GM19468 (cell line): Measurements from ENCODE around the gene TEX261.
"Not testable (repeated sequence)": the region's sequence is repeated elsewhere in the genome, so short reads cannot be mapped to it uniquely, and the experiment has no call there.

ENCODE experiments used
- ATAC-seq: cut with Tn5 transposase; IDR thresholded peaks from one replicate; pipeline ENCODE4 v1.9.1; 2021; ENCODE audit warnings: mild to moderate bottlenecking, moderate library complexity, moderate number of reproducible peaks; ENCODE audit not compliant: unreplicated experiment; ENCODE audit errors: extremely low read depth

Gene TEX261

GRCh38 chr2:70994699-70995425 lies at the start of gene TEX261:
TSS of gene TEX261 (minus strand) at chr2:70994873. CDS start at chr2:70994757, 116 bp downstream.
- ATAC-seq, result peak; percentile 91

GRCh38 chr2:71043531-71044407 lies 49.1 kb upstream of the TEX261 start:
- no peak for ATAC-seq

GRCh38 chr2:71042287-71042686 lies 47.6 kb upstream of the TEX261 start:
- no peak for ATAC-seq

- ATAC-seq, result not testable (repeated sequence)
These were observed 41.6 kb upstream of the TEX261 start for GRCh38 chr2:71036296-71036695.

GRCh38 chr2:71023553-71024243 lies 29.0 kb upstream of the TEX261 start:
- ATAC-seq, result not testable (repeated sequence)

- ATAC-seq, result not testable (repeated sequence)
These were observed 26.7 kb upstream of the TEX261 start for GRCh38 chr2:71021394-71021793.

- ATAC-seq, result not testable (repeated sequence)
These were observed 25.3 kb upstream of the TEX261 start for GRCh38 chr2:71019989-71020388.

- no peak for ATAC-seq
These were observed 24.0 kb upstream of the TEX261 start for GRCh38 chr2:71018625-71019024.

GRCh38 chr2:71011786-71012185 lies 17.1 kb upstream of the TEX261 start:
- ATAC-seq, result not testable (repeated sequence)

GRCh38 chr2:71008342-71008741 lies 13.7 kb upstream of the TEX261 start:
- no peak for ATAC-seq

GRCh38 chr2:71006955-71007799 lies 12.5 kb upstream of the TEX261 start:
- ATAC-seq, result no peak

GRCh38 chr2:71006323-71006722 lies 11.7 kb upstream of the TEX261 start:
- ATAC-seq, result no peak

- ATAC-seq, result no peak
These were observed 10.9 kb upstream of the TEX261 start for GRCh38 chr2:71005271-71006202.

- no peak for ATAC-seq
These were observed 10.2 kb upstream of the TEX261 start for GRCh38 chr2:71004857-71005256.

GRCh38 chr2:71003966-71004755 lies 9.5 kb upstream of the TEX261 start:
- ATAC-seq, result no peak

GRCh38 chr2:71003396-71003795 lies 8.7 kb upstream of the TEX261 start:
- no peak for ATAC-seq

GRCh38 chr2:71001981-71002570 lies 7.4 kb upstream of the TEX261 start:
- ATAC-seq, result no peak

GRCh38 chr2:71001592-71001927 lies 6.9 kb upstream of the TEX261 start:
- no peak for ATAC-seq
